MCF 10A (cell line): Measurements from ENCODE around the gene RPRD1A. TPM values are rescaled to one million over a fixed set of nuclear protein-coding genes. Genes with fewer than 3 reads are reported as not detected.
A peak's percentile ranks its signal among the peaks of the same experiment; 100 is the strongest.

ENCODE experiments used
- BruUV-seq: library from RNA; stranded (reverse); fragments of 400-500 nt; replicated peaks from 2 replicates; lab custom pipeline; 2021; lab: Mats Ljungman, UMichigan
- CTCF ChIA-PET: fragments of 300-600 bp; sonication (Branson Sonifier 250); formaldehyde crosslinking; extraction: SDS; loops from one replicate; lab custom pipeline; 2021; ENCODE audit warnings: antibody characterized with exemption, inconsistent platforms; lab: Yijun Ruan, JAX
- POLR2A ChIA-PET: fragments of 300-600, 350-650 bp; sonication (Branson Sonifier 250); formaldehyde crosslinking; extraction: SDS; loops from one replicate; lab custom pipeline; 2020; ENCODE audit warnings: antibody characterized with exemption, inconsistent platforms; lab: Yijun Ruan, JAX
- DNase-seq: peaks from one replicate; pipeline ENCODE4 v3.0.0-alpha.2; 2018; ENCODE audit not compliant: unreplicated experiment
- H3K27ac Mint-ChIP-seq: one replicate; pipeline ENCODE4 v1.8.0; 2022; ENCODE audit warnings: mild to moderate bottlenecking, low read depth, mixed read lengths; ENCODE audit not compliant: unreplicated experiment
- H3K27me3 Mint-ChIP-seq: one replicate; pipeline ENCODE4 v1.8.0; 2022; ENCODE audit warnings: mixed read lengths; ENCODE audit not compliant: insufficient read depth, unreplicated experiment
- H3K36me3 Mint-ChIP-seq: one replicate; pipeline ENCODE4 v1.8.0; 2022; ENCODE audit warnings: mild to moderate bottlenecking, moderate library complexity, mixed read lengths; ENCODE audit not compliant: insufficient read depth, unreplicated experiment
- H3K4me1 Mint-ChIP-seq: one replicate; pipeline ENCODE4 v1.8.0; 2022; ENCODE audit warnings: mixed read lengths; ENCODE audit not compliant: insufficient read depth, unreplicated experiment
- H3K4me3 Mint-ChIP-seq: one replicate; pipeline ENCODE4 v1.8.0; 2022; ENCODE audit warnings: mild to moderate bottlenecking, moderate library complexity, mixed read lengths; ENCODE audit not compliant: unreplicated experiment
- H3K9me3 Mint-ChIP-seq: one replicate; pipeline ENCODE4 v1.8.0; 2022; ENCODE audit warnings: mixed read lengths; ENCODE audit not compliant: unreplicated experiment
- intact Hi-C: fragments of 100-400 bp; cut with micrococcal nuclease; formaldehyde crosslinking; loops from 2 replicates; pipeline ENCODE4 v1.14.1; 2022
- total RNA-seq: library from RNA; stranded (reverse); gene quantifications from 2 replicates; pipeline ENCODE4 v1.2.3, GENCODE V29; 2022
- TF ChIP-seq, protein P1 (sequence below): fragments of 200-600 bp; IDR thresholded peaks from one replicate; pipeline ENCODE4 v1.8.0; 2022; ENCODE audit warnings: antibody characterized with exemption, mild to moderate bottlenecking; ENCODE audit not compliant: unreplicated experiment

Gene RPRD1A
- total RNA-seq, 1 experiment from 2014 or later: 89.1 TPM

DNA sequence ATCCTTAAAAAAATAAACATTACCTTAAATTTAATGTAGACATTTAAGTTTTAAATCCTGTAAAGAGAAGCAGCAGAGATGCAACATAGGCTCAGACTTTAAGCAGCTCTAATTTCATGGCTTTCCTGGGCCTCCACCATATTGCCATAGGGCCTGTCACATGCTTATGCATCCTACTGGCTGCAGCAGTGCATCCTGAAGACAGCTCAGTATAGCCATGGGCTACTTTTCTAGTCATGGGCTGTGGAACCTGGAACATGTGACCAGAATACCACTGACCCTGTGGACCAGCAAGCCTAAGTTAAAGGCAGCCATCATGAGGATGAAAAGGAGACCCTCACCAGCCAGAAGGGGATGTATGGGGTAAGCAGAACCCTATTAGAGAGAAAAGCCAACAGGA, 84.2 kb downstream of the RPRD1A start:
- CTCF ChIA-PET: interaction anchor here (1.8 kb wide), 1 partner anchor 10 kb away, joined by 4 read pairs; no protein-coding TSS in a partner anchor
- H3K4me3 Mint-ChIP-seq: no peak overlapping the region
- no peak overlapping the region for H3K27ac Mint-ChIP-seq
- no TSS peak for BruUV-seq
- H3K36me3 Mint-ChIP-seq: peaks cover 48% of the 10 kb centered on the region
- H3K4me1 Mint-ChIP-seq: no peaks in the 10 kb centered on the region
- no peak for DNase-seq
- TF ChIP-seq, protein P1, sequence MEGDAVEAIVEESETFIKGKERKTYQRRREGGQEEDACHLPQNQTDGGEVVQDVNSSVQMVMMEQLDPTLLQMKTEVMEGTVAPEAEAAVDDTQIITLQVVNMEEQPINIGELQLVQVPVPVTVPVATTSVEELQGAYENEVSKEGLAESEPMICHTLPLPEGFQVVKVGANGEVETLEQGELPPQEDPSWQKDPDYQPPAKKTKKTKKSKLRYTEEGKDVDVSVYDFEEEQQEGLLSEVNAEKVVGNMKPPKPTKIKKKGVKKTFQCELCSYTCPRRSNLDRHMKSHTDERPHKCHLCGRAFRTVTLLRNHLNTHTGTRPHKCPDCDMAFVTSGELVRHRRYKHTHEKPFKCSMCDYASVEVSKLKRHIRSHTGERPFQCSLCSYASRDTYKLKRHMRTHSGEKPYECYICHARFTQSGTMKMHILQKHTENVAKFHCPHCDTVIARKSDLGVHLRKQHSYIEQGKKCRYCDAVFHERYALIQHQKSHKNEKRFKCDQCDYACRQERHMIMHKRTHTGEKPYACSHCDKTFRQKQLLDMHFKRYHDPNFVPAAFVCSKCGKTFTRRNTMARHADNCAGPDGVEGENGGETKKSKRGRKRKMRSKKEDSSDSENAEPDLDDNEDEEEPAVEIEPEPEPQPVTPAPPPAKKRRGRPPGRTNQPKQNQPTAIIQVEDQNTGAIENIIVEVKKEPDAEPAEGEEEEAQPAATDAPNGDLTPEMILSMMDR: no peak
- POLR2A ChIA-PET: interaction anchor here (0.6 to 2.6 kb wide), 2 partner anchors 10 to 22 kb away, joined by 3 to 13 read pairs; partner anchors contain the start of gene RMP24
- no peaks in the 10 kb centered on the region for H3K27me3 Mint-ChIP-seq
- intact Hi-C loops: no loop called here
- H3K9me3 Mint-ChIP-seq: no peaks in the 10 kb centered on the region

DNA sequence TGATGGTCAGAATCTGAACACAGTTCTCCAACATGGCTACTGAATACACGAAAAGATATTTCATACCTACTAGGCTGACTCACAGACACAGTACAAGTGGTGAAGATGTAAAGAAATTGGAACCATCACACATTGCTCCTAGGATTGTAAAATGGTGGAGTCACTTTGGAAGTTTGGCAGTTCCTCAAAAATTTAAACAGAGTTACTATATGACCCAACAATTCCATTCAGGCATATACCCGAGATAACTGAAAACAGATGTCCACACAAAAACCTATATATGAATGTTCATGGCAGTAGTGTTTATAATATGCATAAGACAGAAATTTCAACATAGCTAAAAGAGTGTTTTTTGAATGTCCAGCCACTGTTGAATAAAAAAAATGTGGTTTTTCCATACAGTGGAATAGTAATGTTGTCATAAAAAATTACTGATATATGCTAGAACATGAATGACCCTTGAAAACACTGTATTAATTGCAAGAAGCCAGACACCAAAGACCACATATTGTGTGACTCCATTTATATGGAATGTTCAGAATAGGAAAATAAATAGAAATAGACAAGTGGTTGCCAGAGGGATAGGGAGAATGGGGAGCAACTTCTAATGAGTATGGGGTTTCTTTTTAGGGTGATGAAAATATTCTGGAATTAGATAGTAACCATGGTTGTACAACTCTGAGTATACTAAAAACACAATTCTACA, 84.8 kb downstream of the RPRD1A start:
- H3K4me1 Mint-ChIP-seq: no peaks in the 10 kb centered on the region
- POLR2A ChIA-PET: interaction anchor here (0.6 to 2.6 kb wide), 2 partner anchors 10 to 23 kb away, joined by 3 to 13 read pairs; partner anchors contain the start of gene RMP24
- intact Hi-C loops: no loop called here
- BruUV-seq: no TSS peak
- TF ChIP-seq, protein P1: no peak
- no peak overlapping the region for H3K4me3 Mint-ChIP-seq
- no peak overlapping the region for H3K27ac Mint-ChIP-seq
- CTCF ChIA-PET: interaction anchor here (0.6 to 1.8 kb wide), 2 partner anchors 9 to 507 kb away, joined by 4 to 5 read pairs; no protein-coding TSS in a partner anchor
- no peaks in the 10 kb centered on the region for H3K9me3 Mint-ChIP-seq
- no peak for DNase-seq
- H3K27me3 Mint-ChIP-seq: no peaks in the 10 kb centered on the region
- peaks cover 51% of the 10 kb centered on the region for H3K36me3 Mint-ChIP-seq

DNA sequence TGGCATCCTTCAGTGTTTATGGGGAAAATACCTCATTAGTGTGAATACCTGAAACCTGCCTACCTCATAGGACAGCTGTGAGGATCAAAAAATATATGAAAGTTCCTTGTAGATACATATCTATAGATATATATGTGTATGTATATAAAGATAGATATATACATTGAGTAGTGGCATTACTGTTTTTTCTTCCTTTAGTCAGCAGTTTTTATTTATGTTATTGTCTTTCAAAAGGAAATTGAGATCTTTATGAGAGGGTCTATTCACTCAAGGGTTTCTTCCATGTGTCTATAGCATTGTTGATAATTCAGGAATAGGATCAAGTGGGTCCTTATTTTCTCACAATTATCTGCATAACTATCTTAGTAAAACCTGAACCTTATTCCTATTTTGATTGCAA, 88.2 kb downstream of the RPRD1A start:
- POLR2A ChIA-PET: no interaction called here
- no peak for DNase-seq
- Mint-ChIP-seq H3K36me3 (peaks cover 83% of the 10 kb centered on the region), H3K9me3 (no peaks in the 10 kb centered on the region), H3K27ac (no peak overlapping the region), H3K4me1 (peaks cover 2% of the 10 kb centered on the region), H3K27me3 (no peaks in the 10 kb centered on the region), H3K4me3 (no peak overlapping the region)
- CTCF ChIA-PET: interaction anchor here (1.2 kb wide), 1 partner anchor 223 kb away, joined by 4 read pairs; no protein-coding TSS in a partner anchor
- TF ChIP-seq, protein P1: no peak
- BruUV-seq: no TSS peak
- intact Hi-C loops: no loop called here

DNA sequence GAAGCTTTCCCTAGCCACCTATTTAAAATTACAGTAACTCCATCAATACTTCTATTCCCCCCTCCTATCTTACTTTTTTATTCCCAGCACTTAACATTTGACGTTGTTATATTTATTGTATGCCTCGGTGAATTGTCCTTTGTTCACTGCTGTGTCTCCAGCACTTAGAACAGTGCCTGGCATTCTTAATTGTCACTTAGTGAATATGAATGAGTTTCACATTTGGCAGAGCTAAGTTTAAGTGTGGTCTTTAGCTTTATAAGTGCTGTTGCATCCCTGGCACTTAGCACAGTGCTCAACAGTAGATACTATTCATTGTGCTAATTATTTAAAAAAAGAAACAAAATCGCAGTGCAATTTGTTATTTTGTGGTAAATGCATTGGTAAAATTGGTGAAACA, 93.2 kb downstream of the RPRD1A start:
- intact Hi-C loops: no loop called here
- BruUV-seq: no TSS peak
- no peak for DNase-seq
- peak overlapping the region; percentile 97 for H3K27ac Mint-ChIP-seq
- H3K4me1 Mint-ChIP-seq: peaks cover 32% of the 10 kb centered on the region
- ChIA-PET CTCF (interaction anchor here (0.6 to 1.5 kb wide), 3 partner anchors 20 to 588 kb away, joined by 3 to 7 read pairs (median 4); no protein-coding TSS in a partner anchor), POLR2A (interaction anchor here (2.5 to 2.8 kb wide), 2 partner anchors 9 to 155 kb away, joined by 13 to 22 read pairs; partner anchors contain the start of genes ELP2 and SLC39A6)
- no peaks in the 10 kb centered on the region for H3K9me3 Mint-ChIP-seq
- no peaks in the 10 kb centered on the region for H3K27me3 Mint-ChIP-seq
- peak overlapping the region; percentile 93 for H3K4me3 Mint-ChIP-seq
- peaks cover 57% of the 10 kb centered on the region for H3K36me3 Mint-ChIP-seq
- TF ChIP-seq, protein P1: no peak
